Measurements from ENCODE around the gene ACTR2. TPM values are rescaled to one million over a fixed set of nuclear protein-coding genes. Genes with fewer than 3 reads are reported as not detected.

The ACTR2 gene
- total RNA-seq, 1 experiment from 2014 or later = 248 TPM

- intact Hi-C loops (cut with micrococcal nuclease; ENCODE audit: unreplicated experiment) = no loop called here
These were observed 13.3 kb upstream of the ACTR2 start for GRCh38 chr2:65214361-65214760.

GRCh38 chr2:65214843-65215242 lies 12.8 kb upstream of the ACTR2 start:
- TF ChIP-seq, protein P1, sequence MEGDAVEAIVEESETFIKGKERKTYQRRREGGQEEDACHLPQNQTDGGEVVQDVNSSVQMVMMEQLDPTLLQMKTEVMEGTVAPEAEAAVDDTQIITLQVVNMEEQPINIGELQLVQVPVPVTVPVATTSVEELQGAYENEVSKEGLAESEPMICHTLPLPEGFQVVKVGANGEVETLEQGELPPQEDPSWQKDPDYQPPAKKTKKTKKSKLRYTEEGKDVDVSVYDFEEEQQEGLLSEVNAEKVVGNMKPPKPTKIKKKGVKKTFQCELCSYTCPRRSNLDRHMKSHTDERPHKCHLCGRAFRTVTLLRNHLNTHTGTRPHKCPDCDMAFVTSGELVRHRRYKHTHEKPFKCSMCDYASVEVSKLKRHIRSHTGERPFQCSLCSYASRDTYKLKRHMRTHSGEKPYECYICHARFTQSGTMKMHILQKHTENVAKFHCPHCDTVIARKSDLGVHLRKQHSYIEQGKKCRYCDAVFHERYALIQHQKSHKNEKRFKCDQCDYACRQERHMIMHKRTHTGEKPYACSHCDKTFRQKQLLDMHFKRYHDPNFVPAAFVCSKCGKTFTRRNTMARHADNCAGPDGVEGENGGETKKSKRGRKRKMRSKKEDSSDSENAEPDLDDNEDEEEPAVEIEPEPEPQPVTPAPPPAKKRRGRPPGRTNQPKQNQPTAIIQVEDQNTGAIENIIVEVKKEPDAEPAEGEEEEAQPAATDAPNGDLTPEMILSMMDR (IDR thresholded peaks at IDR 0.05; ENCODE audit: insufficient read depth in 1 of 2, low read depth in 1 of 2, low read length in 1 of 2, severe bottlenecking in 1 of 2, unreplicated experiment in 1 of 2) = no peak
- POLR2A ChIA-PET = no interaction called here
- Mint-ChIP-seq H3K27me3 (ENCODE audit: insufficient read depth, unreplicated experiment) (no peaks in the 10 kb centered on the region), H3K36me3 (ENCODE audit: insufficient read depth, unreplicated experiment) (no peaks in the 10 kb centered on the region), H3K27ac (ENCODE audit: unreplicated experiment) (no peak overlapping the region), H3K4me1 (ENCODE audit: low read depth, unreplicated experiment) (no peaks in the 10 kb centered on the region), H3K9me3 (ENCODE audit: unreplicated experiment) (no peaks in the 10 kb centered on the region), H3K4me3 (ENCODE audit: unreplicated experiment) (no peak overlapping the region)
- no peak for DNase-seq
- intact Hi-C loops (cut with micrococcal nuclease; ENCODE audit: unreplicated experiment) = no loop called here
- CTCF ChIA-PET = no interaction called here
- Histone ChIP-seq H3K4me1 (no peaks in the 10 kb centered on the region), H3K27me3 (replicated peaks; ENCODE audit: control insufficient read depth, insufficient read depth, low read length) (no peaks in the 10 kb centered on the region), H3K9me3 (no peaks in the 10 kb centered on the region), H3K36me3 (ENCODE audit: control insufficient read depth, insufficient read depth, low read length) (no peaks in the 10 kb centered on the region), H3K4me3 (ENCODE audit: low read depth, low read length) (no peak overlapping the region)
- BruUV-seq (replicated peaks) = no TSS peak

More at GRCh38 chr2:65214361-65214760, 13.3 kb upstream of the ACTR2 start:
- Mint-ChIP-seq H3K27ac (ENCODE audit: unreplicated experiment) (no peak overlapping the region), H3K4me3 (ENCODE audit: unreplicated experiment) (no peak overlapping the region), H3K36me3 (ENCODE audit: insufficient read depth, unreplicated experiment) (no peaks in the 10 kb centered on the region), H3K9me3 (ENCODE audit: unreplicated experiment) (no peaks in the 10 kb centered on the region), H3K4me1 (ENCODE audit: low read depth, unreplicated experiment) (no peaks in the 10 kb centered on the region), H3K27me3 (ENCODE audit: insufficient read depth, unreplicated experiment) (no peaks in the 10 kb centered on the region)
- Histone ChIP-seq H3K9me3 (no peaks in the 10 kb centered on the region), H3K4me1 (no peaks in the 10 kb centered on the region), H3K4me3 (ENCODE audit: low read depth, low read length) (no peak overlapping the region), H3K36me3 (ENCODE audit: control insufficient read depth, insufficient read depth, low read length) (no peaks in the 10 kb centered on the region), H3K27me3 (replicated peaks; ENCODE audit: control insufficient read depth, insufficient read depth, low read length) (no peaks in the 10 kb centered on the region)
- ChIA-PET POLR2A (no interaction called here), CTCF (no interaction called here)
- no TSS peak for BruUV-seq (replicated peaks)
- no peak for DNase-seq
- TF ChIP-seq, protein P1 (IDR thresholded peaks at IDR 0.05; ENCODE audit: insufficient read depth in 1 of 2, low read depth in 1 of 2, low read length in 1 of 2, severe bottlenecking in 1 of 2, unreplicated experiment in 1 of 2) = no peak

- ChIA-PET POLR2A (no interaction called here), CTCF (no interaction called here)
- Histone ChIP-seq H3K4me1 (no peaks in the 10 kb centered on the region), H3K27me3 (replicated peaks; ENCODE audit: control insufficient read depth, insufficient read depth, low read length) (no peaks in the 10 kb centered on the region), H3K9me3 (no peaks in the 10 kb centered on the region), H3K4me3 (ENCODE audit: low read depth, low read length) (no peak overlapping the region), H3K36me3 (ENCODE audit: control insufficient read depth, insufficient read depth, low read length) (no peaks in the 10 kb centered on the region)
- H3K36me3 Mint-ChIP-seq (ENCODE audit: insufficient read depth, unreplicated experiment) = no peaks in the 10 kb centered on the region
- no peaks in the 10 kb centered on the region for H3K9me3 Mint-ChIP-seq (ENCODE audit: unreplicated experiment)
- TF ChIP-seq, protein P1 (IDR thresholded peaks at IDR 0.05; ENCODE audit: insufficient read depth in 1 of 2, low read depth in 1 of 2, low read length in 1 of 2, severe bottlenecking in 1 of 2, unreplicated experiment in 1 of 2) = no peak
- no peaks in the 10 kb centered on the region for H3K27me3 Mint-ChIP-seq (ENCODE audit: insufficient read depth, unreplicated experiment)
- H3K4me3 Mint-ChIP-seq (ENCODE audit: unreplicated experiment) = no peak overlapping the region
- BruUV-seq (replicated peaks) = no TSS peak
- intact Hi-C loops (cut with micrococcal nuclease; ENCODE audit: unreplicated experiment) = no loop called here
- no peaks in the 10 kb centered on the region for H3K4me1 Mint-ChIP-seq (ENCODE audit: low read depth, unreplicated experiment)
- DNase-seq = no peak
- no peak overlapping the region for H3K27ac Mint-ChIP-seq (ENCODE audit: unreplicated experiment)
These were observed 11.7 kb upstream of the ACTR2 start for GRCh38 chr2:65215946-65216345.
